GM12874 (cell line): ENCODE results near the gene MXRA8.

ENCODE experiments used
- TF ChIP-seq, protein P1 (sequence below): IDR thresholded peaks from 2 replicates; pipeline ENCODE4 v1.5.1; 2011; ENCODE audit warnings: low read depth, mild to moderate bottlenecking, control low read depth, low read length, moderate library complexity; ENCODE audit not compliant: insufficient read depth

Gene MXRA8

GRCh38 chr1:1332031-1332755, 26.2 kb downstream of the MXRA8 start:
- TF ChIP-seq, protein P1, sequence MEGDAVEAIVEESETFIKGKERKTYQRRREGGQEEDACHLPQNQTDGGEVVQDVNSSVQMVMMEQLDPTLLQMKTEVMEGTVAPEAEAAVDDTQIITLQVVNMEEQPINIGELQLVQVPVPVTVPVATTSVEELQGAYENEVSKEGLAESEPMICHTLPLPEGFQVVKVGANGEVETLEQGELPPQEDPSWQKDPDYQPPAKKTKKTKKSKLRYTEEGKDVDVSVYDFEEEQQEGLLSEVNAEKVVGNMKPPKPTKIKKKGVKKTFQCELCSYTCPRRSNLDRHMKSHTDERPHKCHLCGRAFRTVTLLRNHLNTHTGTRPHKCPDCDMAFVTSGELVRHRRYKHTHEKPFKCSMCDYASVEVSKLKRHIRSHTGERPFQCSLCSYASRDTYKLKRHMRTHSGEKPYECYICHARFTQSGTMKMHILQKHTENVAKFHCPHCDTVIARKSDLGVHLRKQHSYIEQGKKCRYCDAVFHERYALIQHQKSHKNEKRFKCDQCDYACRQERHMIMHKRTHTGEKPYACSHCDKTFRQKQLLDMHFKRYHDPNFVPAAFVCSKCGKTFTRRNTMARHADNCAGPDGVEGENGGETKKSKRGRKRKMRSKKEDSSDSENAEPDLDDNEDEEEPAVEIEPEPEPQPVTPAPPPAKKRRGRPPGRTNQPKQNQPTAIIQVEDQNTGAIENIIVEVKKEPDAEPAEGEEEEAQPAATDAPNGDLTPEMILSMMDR, result no peak

- TF ChIP-seq, protein P1, result no peak
Observed at GRCh38 chr1:1331068-1331965, 27.0 kb downstream of the MXRA8 start, which contains the start of gene TAS1R3. Gene TAS1R3, plus strand, starts transcription at chr1:1331280. Its CDS starts 66 bp downstream, at chr1:1331346.

GRCh38 chr1:1330366-1331067, 27.8 kb downstream of the MXRA8 start:
- TF ChIP-seq, protein P1, result no peak

DNA sequence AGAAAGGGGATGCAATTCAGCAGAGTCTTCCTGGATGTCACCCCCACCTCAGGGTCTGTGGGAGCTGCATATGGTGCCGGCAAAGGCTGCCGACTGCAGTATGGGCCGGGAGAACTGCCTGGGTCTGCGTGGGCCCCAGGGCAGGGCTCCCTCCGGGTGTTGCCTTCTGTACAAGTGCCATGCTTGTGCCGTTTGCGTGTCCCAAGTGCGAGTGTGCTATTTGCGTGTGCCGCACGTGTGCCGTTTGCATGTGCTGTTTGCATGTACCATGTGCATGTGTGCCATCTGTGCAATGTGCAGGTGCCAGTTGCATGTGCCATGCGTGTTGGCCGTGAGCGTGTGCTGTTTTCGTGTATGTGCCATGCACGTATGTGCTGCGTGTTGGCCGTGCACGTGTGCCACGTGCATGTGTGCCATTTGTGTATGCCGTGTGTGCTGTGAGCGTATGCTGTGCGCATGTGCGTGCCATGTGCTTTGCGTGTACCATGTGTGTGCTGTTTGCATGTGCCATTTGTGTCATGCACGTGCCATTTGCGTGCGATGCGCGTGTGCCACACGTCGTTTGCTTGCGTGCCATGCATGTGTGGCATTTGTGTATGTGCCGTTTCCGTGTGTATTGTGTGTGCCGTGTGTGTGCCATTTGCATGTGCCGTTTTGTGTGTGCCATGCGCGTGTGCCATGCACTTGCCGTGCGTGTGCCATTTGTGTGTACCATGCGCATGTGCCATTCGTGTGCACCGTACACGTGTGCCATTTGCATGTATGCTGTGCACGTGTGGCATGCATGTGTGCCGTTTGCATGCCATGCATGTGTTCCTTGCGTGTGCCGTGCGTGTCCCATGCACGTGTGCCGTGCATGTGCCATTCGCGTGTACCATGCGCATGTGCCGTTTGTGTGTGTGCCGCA, 28.8 kb downstream of the MXRA8 start:
- TF ChIP-seq, protein P1, result no peak

GRCh38 chr1:1328254-1328653, 30.1 kb downstream of the MXRA8 start:
- TF ChIP-seq, protein P1, result no peak

DNA sequence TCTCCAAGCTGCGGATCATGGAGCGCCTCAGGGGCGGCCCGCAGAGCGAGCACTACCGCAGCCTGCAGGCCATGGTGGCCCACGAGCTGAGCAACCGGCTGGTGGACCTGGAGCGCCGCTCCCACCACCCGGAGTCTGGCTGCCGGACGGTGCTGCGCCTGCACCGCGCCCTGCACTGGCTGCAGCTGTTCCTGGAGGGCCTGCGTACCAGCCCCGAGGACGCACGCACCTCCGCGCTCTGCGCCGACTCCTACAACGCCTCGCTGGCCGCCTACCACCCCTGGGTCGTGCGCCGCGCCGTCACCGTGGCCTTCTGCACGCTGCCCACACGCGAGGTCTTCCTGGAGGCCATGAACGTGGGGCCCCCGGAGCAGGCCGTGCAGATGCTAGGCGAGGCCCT, 31.1 kb downstream of the MXRA8 start:
- TF ChIP-seq, protein P1, result no peak
